K562 (cell line): Measurements from ENCODE around the gene TOR1B. TPM values are rescaled to one million over a fixed set of nuclear protein-coding genes. Genes with fewer than 3 reads are reported as not detected.

Experiments used
- ATAC-seq: fragments of 200-7000 bp; cut with Tn5 transposase; 3 replicates; pipeline ENCODE4 v1.9.1; 2020; ENCODE audit warnings: moderate library complexity
- BruUV-seq: library from RNA; stranded (reverse); fragments of 400-500 nt; replicated peaks from 2 replicates; lab custom pipeline; 2021; lab: Mats Ljungman, UMichigan
- CTCF ChIA-PET: fragments of 300-600 bp; formaldehyde crosslinking; extraction: SDS; loops from one replicate; lab custom pipeline; 2021; ENCODE audit warnings: low intra/inter-chr PET ratio; lab: Yijun Ruan, JAX
- POLR2A ChIA-PET: fragments of 300-600, 350-650 bp; sonication (Branson Sonifier 250); formaldehyde crosslinking; extraction: SDS; loops from one replicate; lab custom pipeline; 2021; ENCODE audit warnings: antibody characterized with exemption, inconsistent platforms; lab: Yijun Ruan, JAX
- DNase-seq, 4 experiments: peaks; one replicate each; pipeline versions ENCODE4 v3.0.0 to v3.0.0-alpha.2; 2011 to 2018; ENCODE audit warnings: low spot score in 3 of 4, mixed read lengths in 3 of 4; ENCODE audit errors: extremely low read depth in 1 of 4
- FAIRE-seq: peaks from 2 replicates; lab custom pipeline; 2011; peaks lifted over from hg19 to GRCh38; lab: Jason Lieb, UNC
- H2AFZ ChIP-seq: 2 replicates; pipeline ENCODE4 v1.6.0; 2011; ENCODE audit warnings: low read depth, low read length, control low read depth, inconsistent platforms
- H3K27ac ChIP-seq: fragments of 200-600 bp; 3 replicates; pipeline ENCODE4 v1.8.0; 2011; ENCODE audit warnings: low read depth, mild to moderate bottlenecking, control low read depth, inconsistent platforms, low read length, moderate library complexity, mixed read lengths; ENCODE audit errors: extremely low read depth
- H3K27me3 ChIP-seq, 2 experiments: fragments of 300-600 bp in 1 of 2; 2 replicates in 1 of 2; 3 replicates in 1 of 2; pipeline versions ENCODE4 v1.6.0 to v1.8.0; 2011; ENCODE audit warnings: inconsistent platforms in 2 of 2, low read length in 2 of 2, mild to moderate bottlenecking in 1 of 2, mixed read lengths in 1 of 2, moderate library complexity in 1 of 2; ENCODE audit not compliant: control insufficient read depth in 2 of 2, insufficient read depth in 2 of 2
- H3K36me3 ChIP-seq: fragments of 300-600 bp; 3 replicates; pipeline ENCODE4 v1.8.0; 2011; ENCODE audit warnings: mild to moderate bottlenecking, low read length, inconsistent platforms; ENCODE audit not compliant: control insufficient read depth, insufficient read depth
- H3K4me1 ChIP-seq, 2 experiments: fragments of 200-600 bp in 1 of 2; replicated peaks in 1 of 2; 2 replicates in 1 of 2; 3 replicates in 1 of 2; pipeline versions ENCODE4 v1.5.1 to v1.8.0; 2011; ENCODE audit warnings: inconsistent platforms in 2 of 2, low read length in 2 of 2, mild to moderate bottlenecking in 1 of 2, mixed read lengths in 1 of 2, moderate library complexity in 1 of 2; ENCODE audit not compliant: control insufficient read depth in 2 of 2, insufficient read depth in 2 of 2
- H3K4me2 ChIP-seq: 2 replicates; pipeline ENCODE4 v1.6.1; 2011; ENCODE audit warnings: low read length, control low read depth, inconsistent platforms, mixed read lengths; ENCODE audit not compliant: insufficient read depth
- H3K4me3 ChIP-seq: fragments of 200-600 bp; sonication (generic), shearing (Covaris generic); 2 replicates; pipeline ENCODE4 v1.5.1; 2016; ENCODE audit warnings: control low read depth, inconsistent platforms
- H3K79me2 ChIP-seq: fragments of 200-600 bp; 3 replicates; pipeline ENCODE4 v1.8.0; 2011; ENCODE audit warnings: low read length, inconsistent platforms; ENCODE audit not compliant: control insufficient read depth, insufficient read depth
- H3K9ac ChIP-seq, 2 experiments: 2 replicates each; pipeline versions ENCODE4 v1.6.0 to v1.6.1; 2011; ENCODE audit warnings: low read depth in 2 of 2, low read length in 2 of 2, control low read depth in 1 of 2, inconsistent platforms in 1 of 2, mild to moderate bottlenecking in 1 of 2, mixed read lengths in 1 of 2; ENCODE audit not compliant: insufficient read depth in 1 of 2
- H3K9me1 ChIP-seq: one replicate; pipeline ENCODE4 v1.6.0; 2011; ENCODE audit warnings: inconsistent platforms, mild to moderate bottlenecking, low read length, moderate library complexity; ENCODE audit not compliant: control insufficient read depth, insufficient read depth
- H3K9me3 ChIP-seq: replicated peaks from 2 replicates; pipeline ENCODE4 v1.5.1; 2011; ENCODE audit warnings: low read depth, low read length, inconsistent platforms; ENCODE audit not compliant: control insufficient read depth, insufficient read depth
- H4K20me1 ChIP-seq: replicated peaks from 2 replicates; pipeline ENCODE4 v1.6.1; 2011; ENCODE audit warnings: low read length, inconsistent platforms, mixed read lengths; ENCODE audit not compliant: control insufficient read depth, insufficient read depth
- HBP1 ChIP-seq: fragments of 450-650 bp; formaldehyde crosslinking; IDR thresholded peaks from 2 replicates; pipeline ENCODE4 v1.4.0; 2022; ENCODE audit warnings: missing genetic modification characterization
- HMGXB4 ChIP-seq: sonication (generic); formaldehyde crosslinking; IDR thresholded peaks from 2 replicates; pipeline ENCODE4 v1.8.1; 2023; ENCODE audit warnings: mild to moderate bottlenecking, missing genetic modification reagents
- LARP7 ChIP-seq: fragments of 450-650 bp; IDR thresholded peaks from 2 replicates; pipeline ENCODE4 v1.6.1; 2016
- MAFK ChIP-seq: IDR thresholded peaks from 2 replicates; pipeline ENCODE4 v1.6.1; 2011; ENCODE audit warnings: low read length, improper control_type of control experiment
- MXD1 ChIP-seq: fragments of 250-450 bp; sonication (Bioruptor Pico); IDR thresholded peaks from 2 replicates; pipeline ENCODE4 v1.8.0; 2021; ENCODE audit warnings: borderline replicate concordance, mild to moderate bottlenecking, moderate library complexity; ENCODE audit not compliant: poor library complexity, severe bottlenecking
- POLR2A ChIP-seq: fragments of 450-650 bp; conservative IDR thresholded peaks from 2 replicates; pipeline ENCODE4 v1.6.1; 2016
- POLR2AphosphoS5 ChIP-seq: IDR thresholded peaks from 2 replicates; pipeline ENCODE4 v1.6.1; 2011; ENCODE audit warnings: mild to moderate bottlenecking, low read depth, low read length, moderate library complexity; ENCODE audit not compliant: control insufficient read depth, insufficient read depth
- POLR2G ChIP-seq: fragments of 200-400 bp; formaldehyde crosslinking; IDR thresholded peaks from 2 replicates; pipeline ENCODE4 v1.6.1; 2017; ENCODE audit warnings: low read depth, mild to moderate bottlenecking, antibody characterized with exemption, low read length, moderate library complexity
- RBFOX2 ChIP-seq: fragments of 200-400 bp; formaldehyde crosslinking; IDR thresholded peaks from 2 replicates; pipeline ENCODE4 v1.6.1; 2017; ENCODE audit warnings: low read depth, mild to moderate bottlenecking, low read length, moderate library complexity
- SUPT5H ChIP-seq: fragments of 450-650 bp; IDR thresholded peaks from 2 replicates; pipeline ENCODE4 v1.6.1; 2016
- THRB ChIP-seq: fragments of 450-650 bp; formaldehyde crosslinking; conservative IDR thresholded peaks from 2 replicates; pipeline ENCODE4 v1.4.0; 2022; ENCODE audit warnings: mild to moderate bottlenecking, missing genetic modification characterization
- ZFP1 ChIP-seq: fragments of 450-650 bp; formaldehyde crosslinking; IDR thresholded peaks from 2 replicates; pipeline ENCODE4 v1.4.0; 2020; ENCODE audit warnings: mild to moderate bottlenecking, mixed read lengths
- ZNF280A ChIP-seq: fragments of 450-650 bp; IDR thresholded peaks from 2 replicates; pipeline ENCODE4 v1.6.1; 2018; ENCODE audit warnings: mild to moderate bottlenecking, low read depth; ENCODE audit not compliant: partially characterized antibody
- WGBS: fragments of 100-300 bp; shearing (Covaris generic); methylation state at CpG from one replicate; pipeline ENCODE4 v1.1.6; 2016; ENCODE audit warnings: low coverage, mixed read lengths; ENCODE audit not compliant: insufficient coverage; ENCODE audit errors: missing lambda C conversion rate; 5-methylcytosine and 5-hydroxymethylcytosine counted together
- in situ Hi-C: fragments of 300-500 bp; cut with MboI; formaldehyde crosslinking; loops from 4 replicates; pipeline ENCODE4 v1.15.0; 2018; ENCODE audit warnings: inconsistent platforms, mixed read lengths
- intact Hi-C: fragments of 100-400 bp; cut with micrococcal nuclease; formaldehyde crosslinking; loops from 2 replicates; pipeline ENCODE4 v1.14.2; 2022
- polyA plus RNA-seq, 8 experiments: library from polyadenylated mRNA; depleted of rRNA in 4 of 8; stranded (reverse) in 5 of 8; unstranded in 3 of 8; fragments of >200 nt; fragmentation: Nextera tagmentation in 2 of 8; fragmentation: Illumina TruSeq in 1 of 8; extraction: Ambion mirVana in 2 of 8; extraction: Trizol in 1 of 8; gene quantifications; 2 replicates each; pipeline versions ENCODE4 v1.2.1 to v1.2.3, GENCODE V29; 2011 to 2014; ENCODE audit warnings: inconsistent platforms in 1 of 8, missing spikeins in 1 of 8
- total RNA-seq, 7 experiments: library from RNA; depleted of rRNA in 6 of 7; stranded (reverse); fragments of >200 nt in 6 of 7; fragmentation: Illumina TruSeq in 2 of 7; extraction: Trizol in 2 of 7; gene quantifications; 2 replicates each; pipeline versions ENCODE4 v1.2.1 to v1.2.3, GENCODE V29; 2011 to 2021; ENCODE audit warnings: low replicate concordance in 1 of 7

The TOR1B gene
- total and polyA plus RNA-seq, 9 of the 15 experiments (the other 6 are each of a cell fraction or from before 2014, with no cell fraction given), result 4.2 to 36.5 (median 24.6) TPM

- peaks cover 39 to 49% of the 10 kb centered on the region in 2 experiments for H3K4me1 ChIP-seq
- H3K9me3 ChIP-seq, result no peaks in the 10 kb centered on the region
- TF ChIP-seq THRB (CRISPR knock-in tag) (peak; percentile 77; the same call in 1 of the 2 replicates), LARP7 (0 out of 2 replicates have a peak, but pooled peaks have one; percentile 62), HMGXB4 (CRISPR knock-in tag) (peak; percentile 38; the same call in 1 of the 2 replicates), SUPT5H (peak; percentile 47; the same call in 1 of the 2 replicates), POLR2A (0 out of 2 replicates have a peak, but pooled peaks have one; percentile 41), MXD1 (no peak), HBP1 (CRISPR knock-in tag) (peak; percentile 66; the same call in 1 of the 2 replicates), ZNF280A (peak; percentile 34), ZFP1 (CRISPR knock-in tag) (no peak), POLR2G (peak; percentile 44; the same call in 1 of the 2 replicates), RBFOX2 (peak; percentile 62), MAFK (no peak), POLR2AphosphoS5 (peak; percentile 31; the same call in 1 of the 2 replicates)
- TF ChIP-seq, all 486 proteins: peak for 10
- no peak for ATAC-seq
- Histone ChIP-seq H4K20me1 (no peaks in the 10 kb centered on the region), H3K36me3 (peaks cover 40% of the 10 kb centered on the region), H3K9me1 (peaks cover 6% of the 10 kb centered on the region), H3K27ac (peak overlapping the region; percentile 69), H3K79me2 (peaks cover 72% of the 10 kb centered on the region), H2AFZ (no peak overlapping the region), H3K9ac (peak overlapping the region; percentile 53 to 73), H3K27me3 (no peaks in the 10 kb centered on the region), H3K4me2 (peak overlapping the region; percentile 56), H3K4me3 (no peak overlapping the region; the same call in 1 of the 2 replicates)
- intact Hi-C loops (no loop called here), in situ Hi-C loops (no loop called here)
- POLR2A ChIA-PET, result interaction anchor here (0.6 to 5.5 kb wide), 11 partner anchors 9 to 53 kb away, joined by 3 to 39 read pairs (median 7); no protein-coding TSS in a partner anchor
- CTCF ChIA-PET, result no interaction called here
- DNase-seq, result no peak
- no TSS peak for BruUV-seq
- WGBS, result 68% methylated on average over 10 of the region's 10 CpGs
- no peak for FAIRE-seq
Measured at GRCh38 chr9:129839324-129840023, 36.5 kb downstream of the TOR1B start.
